Ovary (tissue), 9 donors: ENCODE measurements around the gene RPE65. TPM values are rescaled to one million over a fixed set of nuclear protein-coding genes. Genes with fewer than 3 reads are reported as not detected.
"Not testable (repeated sequence)": the region's sequence is repeated elsewhere in the genome, so short reads cannot be mapped to it uniquely, and the experiment has no call there.

Experiments used
- DNase-seq, 5 donors: peaks; one replicate each; pipeline ENCODE4 v3.0.0-alpha.2; 2019 to 2020
- H3K27ac ChIP-seq, 2 donors: fragments of 200-600 bp; one replicate each; pipeline versions ENCODE4 v1.5.1 to v1.8.0; 2019 to 2022
- H3K27me3 ChIP-seq: fragments of 200-600 bp; one replicate; pipeline ENCODE4 v1.8.0; 2022
- H3K36me3 ChIP-seq: fragments of 200-600 bp; sonication (generic); one replicate; pipeline ENCODE4 v1.5.1; 2019
- H3K4me1 ChIP-seq: one replicate; pipeline ENCODE4 v1.8.1; 2013; ENCODE audit warnings: mild to moderate bottlenecking, moderate library complexity; ENCODE audit not compliant: insufficient read depth
- H3K4me3 ChIP-seq: fragments of 200-600 bp; sonication (generic); one replicate; pipeline ENCODE4 v1.5.1; 2017
- H3K9me3 ChIP-seq, 2 donors: fragments of 200-600 bp in 1 of 2; sonication (generic) in 1 of 2; one replicate each; pipeline versions ENCODE4 v1.5.1 to v1.8.1; 2013 to 2019; ENCODE audit warnings: mild to moderate bottlenecking in 1 of 2, moderate library complexity in 1 of 2
- CTCF ChIP-seq, 3 donors: fragments of 450-650 bp in 2 of 3; fragments of 200-600 bp in 1 of 3; IDR thresholded peaks; one replicate each; pipeline versions ENCODE4 v1.5.1 to v1.8.0; 2016 to 2022; ENCODE audit warnings: antibody characterized with exemption in 3 of 3, mild to moderate bottlenecking in 1 of 3
- EP300 ChIP-seq: sonication (generic); formaldehyde crosslinking; IDR thresholded peaks from one replicate; pipeline ENCODE4 v1.6.1; 2017; ENCODE audit warnings: antibody characterized with exemption
- POLR2A ChIP-seq: fragments of 450-650 bp; IDR thresholded peaks from one replicate; pipeline ENCODE4 v1.6.1; 2017; ENCODE audit warnings: antibody characterized with exemption, mild to moderate bottlenecking, moderate library complexity
- WGBS, 3 donors: extraction: QIAGEN DNeasy Blood & Tissue Kit in 1 of 3; methylation state at CpG; one replicate each; pipeline versions ENCODE4 v1.1.5 to v1.1.7; 2013 to 2017; 5-methylcytosine and 5-hydroxymethylcytosine counted together
- intact Hi-C, 4 donors: fragments of 100-400 bp; cut with DNase I; formaldehyde crosslinking; loops; one replicate each; pipeline versions ENCODE4 v1.11.0 to v1.15.1; 2022 to 2023
- polyA plus RNA-seq, 2 donors: library from polyadenylated mRNA; stranded (reverse); fragments of 200-250 nt in 1 of 2; fragments of 350-450 nt in 1 of 2; fragmentation: Illumina TruSeq in 1 of 2; extraction: RNeasy Lipid Tissue Mini Kit (QIAGEN cat#74804) in 1 of 2; gene quantifications; one replicate each; pipeline ENCODE4 v1.2.3, GENCODE V29; 2013 to 2014
- total RNA-seq, 7 donors: library from RNA; depleted of rRNA in 2 of 7; stranded (reverse); fragments of >200 nt in 2 of 7; fragmentation: NEBNext Ultra II Directional in 3 of 7; extraction: Animal tissue kit (Norgen Biotek cat#: 25700) in 3 of 7; gene quantifications; one replicate each; pipeline versions ENCODE4 v1.1.0 to v1.2.4, GENCODE V29; 2016 to 2023
- donor health status: DM: no; HTN: no; CAD: no; lungs with moderate emphysema.
- donor health status: DM: no; HTN: no; CAD: no.
- donor health status: Bipolar disorder and iron deficiency.
- donor health status: DM: yes; HTN: yes; CAD: no.
- donor health status: DM: no; HTN: no; CAD: no.
- donor health status: DM: yes; HTN: yes; CAD: no.

RPE65 gene
- total and polyA plus RNA-seq, 9 donors: 0.05 to 0.20 (median 0.15) TPM; not detected in 6

DNA sequence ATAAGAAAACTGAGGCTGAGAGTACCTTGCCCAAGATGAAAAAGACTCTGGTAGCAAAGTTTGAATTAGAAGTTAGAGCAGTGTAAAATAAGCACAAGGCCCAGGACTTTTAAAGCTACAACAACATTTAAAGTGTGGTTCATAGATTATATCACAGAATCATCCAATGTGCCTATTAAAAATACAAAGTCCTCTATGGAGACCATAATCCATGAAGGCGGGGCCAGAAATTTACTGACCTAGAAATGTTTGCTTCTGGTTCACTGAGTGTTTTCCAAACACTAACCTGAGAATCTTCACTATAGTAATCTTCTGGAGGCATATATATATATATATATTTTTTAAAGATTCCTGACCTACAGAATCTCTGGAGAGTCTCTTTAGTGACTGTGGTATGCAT lies 34.9 kb upstream of the RPE65 start:
- no peaks in the 10 kb centered on the region for H3K27me3 ChIP-seq
- no peaks in the 10 kb centered on the region for H3K36me3 ChIP-seq
- WGBS, 3 donors: 97 to 98% (median 97%) methylated on average over 1 of the region's 1 CpG
- H3K27ac ChIP-seq: no peak overlapping the region
- no peaks in the 10 kb centered on the region for H3K9me3 ChIP-seq
- H3K4me3 ChIP-seq: no peak overlapping the region
- no peak for DNase-seq
- TF ChIP-seq CTCF (IDR thresholded peaks at IDR 0.05) (no peak), POLR2A (no peak), EP300 (no peak)
- H3K4me1 ChIP-seq: no peaks in the 10 kb centered on the region
- intact Hi-C loops: no loop called here

DNA sequence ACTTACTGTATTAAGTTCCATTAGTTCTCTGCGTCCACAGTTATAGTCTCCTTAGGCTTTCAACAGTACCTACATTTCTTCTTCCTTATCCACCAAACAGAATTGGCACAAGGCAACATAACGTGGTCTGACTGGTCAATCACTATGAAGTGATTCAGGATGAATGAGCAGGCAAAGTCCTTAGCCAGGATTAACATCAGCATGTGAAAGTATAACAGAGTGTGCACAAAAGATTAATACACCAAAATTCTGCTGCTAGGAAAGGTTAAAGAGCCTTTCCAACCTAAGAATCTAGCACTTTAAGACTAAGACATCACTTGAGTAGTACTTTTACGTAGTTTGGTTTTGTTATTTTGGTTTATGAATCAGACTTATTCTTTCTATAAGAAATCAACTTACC lies 31.3 kb upstream of the RPE65 start:
- 98% methylated on average over 3 of the region's 3 CpGs for WGBS, 3 donors
- no peak for TF ChIP-seq POLR2A
- Histone ChIP-seq H3K36me3 (no peaks in the 10 kb centered on the region), H3K4me1 (no peaks in the 10 kb centered on the region), H3K4me3 (no peak overlapping the region), H3K9me3 (no peaks in the 10 kb centered on the region), H3K27me3 (no peaks in the 10 kb centered on the region), H3K27ac (no peak overlapping the region)
- DNase-seq: no peak
- intact Hi-C loops: no loop called here

DNA sequence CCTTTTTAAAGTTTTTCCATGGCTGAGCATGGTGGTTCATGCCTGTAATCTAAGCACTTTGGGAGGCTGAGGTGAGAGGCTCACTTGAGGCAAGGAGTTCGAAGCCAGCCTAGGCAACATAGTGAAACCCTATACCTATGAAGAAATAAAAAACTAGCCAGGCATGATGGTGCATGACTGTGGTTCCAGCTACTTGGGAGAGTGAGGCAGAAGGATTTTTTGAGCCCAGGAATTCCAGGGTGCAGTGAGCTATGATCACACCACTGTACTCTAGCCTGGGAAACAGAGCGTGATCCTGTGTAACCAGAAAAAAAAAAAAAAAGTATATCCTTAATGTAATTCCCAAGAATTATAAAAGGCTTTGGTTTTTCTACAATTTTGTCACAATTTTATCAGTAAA lies 29.7 kb upstream of the RPE65 start:
- 97 to 99% (median 97%) methylated on average over 2 of the region's 2 CpGs for WGBS, 3 donors
- H3K36me3 ChIP-seq: no peaks in the 10 kb centered on the region
- no peak for DNase-seq
- no peaks in the 10 kb centered on the region for H3K9me3 ChIP-seq
- no peaks in the 10 kb centered on the region for H3K4me1 ChIP-seq
- no peak overlapping the region for H3K4me3 ChIP-seq
- TF ChIP-seq EP300 (no peak), CTCF (IDR thresholded peaks at IDR 0.05) (no peak), POLR2A (no peak)
- no peaks in the 10 kb centered on the region for H3K27me3 ChIP-seq
- H3K27ac ChIP-seq: no peak overlapping the region
- intact Hi-C loops: no loop called here

DNA sequence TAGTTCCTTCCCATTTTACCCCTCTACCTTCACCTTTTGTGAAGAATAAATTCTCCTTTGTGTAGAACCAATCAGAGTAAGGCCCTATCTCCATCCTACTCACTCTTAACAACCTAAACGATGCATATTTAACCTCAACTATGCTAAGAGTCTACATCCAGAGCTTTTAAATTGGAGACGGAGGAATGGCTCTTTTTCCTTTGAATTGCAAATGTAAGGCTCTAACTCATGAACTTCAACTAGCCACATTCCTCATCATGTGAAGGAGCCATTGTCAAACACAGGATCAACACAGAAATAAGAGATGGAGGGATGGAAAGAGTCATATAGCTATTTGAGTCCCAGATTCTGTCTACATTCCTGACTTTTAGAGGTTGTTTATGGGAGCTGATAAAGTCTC lies 28.9 kb upstream of the RPE65 start:
- intact Hi-C loops: no loop called here
- no peaks in the 10 kb centered on the region for H3K36me3 ChIP-seq
- DNase-seq: no peak
- no peak overlapping the region for H3K4me3 ChIP-seq
- no peaks in the 10 kb centered on the region for H3K9me3 ChIP-seq
- H3K27ac ChIP-seq: no peak overlapping the region
- no peaks in the 10 kb centered on the region for H3K27me3 ChIP-seq
- TF ChIP-seq EP300 (no peak), CTCF (IDR thresholded peaks at IDR 0.05) (no peak), POLR2A (no peak)
- 93 to 96% (median 96%) methylated on average over 2 of the region's 2 CpGs for WGBS, 3 donors
- H3K4me1 ChIP-seq: no peaks in the 10 kb centered on the region

DNA sequence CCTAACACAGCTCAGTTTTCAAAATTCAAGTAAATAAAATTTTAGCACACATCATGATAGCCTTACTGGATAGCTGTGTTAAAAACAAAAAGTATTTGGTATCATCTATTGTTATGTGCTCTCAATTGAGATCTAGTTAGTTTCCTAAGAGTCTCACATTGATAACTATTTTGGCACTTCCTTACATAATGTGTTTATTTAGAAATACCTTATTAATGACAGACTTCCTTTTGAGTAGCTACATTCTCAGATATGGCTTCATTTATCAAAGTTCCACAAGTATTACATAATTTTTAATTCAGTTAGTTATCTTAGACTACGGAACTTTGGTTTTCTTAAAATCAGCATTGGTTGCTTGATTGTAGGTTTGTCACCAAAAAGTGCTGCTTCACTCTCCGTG lies 26.9 kb upstream of the RPE65 start:
- H3K27ac ChIP-seq, DNase-seq, H3K27me3 ChIP-seq, intact Hi-C loops, H3K4me1 ChIP-seq, H3K36me3 ChIP-seq, H3K4me3 ChIP-seq, H3K9me3 ChIP-seq: not testable (repeated sequence)
- WGBS, 3 donors: 46 to 62% (median 57%) methylated on average over 2 of the region's 2 CpGs

- Histone ChIP-seq H3K4me1 (no peaks in the 10 kb centered on the region), H3K27me3 (no peaks in the 10 kb centered on the region), H3K27ac (no peak overlapping the region), H3K4me3 (no peak overlapping the region), H3K36me3 (no peaks in the 10 kb centered on the region), H3K9me3 (no peaks in the 10 kb centered on the region)
- no peak for TF ChIP-seq POLR2A
- TF ChIP-seq CTCF (IDR thresholded peaks at IDR 0.05): no peak
- TF ChIP-seq EP300: no peak
- no peak for DNase-seq
- intact Hi-C loops: no loop called here
These were observed 23.3 kb upstream of the RPE65 start for GRCh38 chr1:68473060-68473459.
